HG02798 (cell line): ENCODE measurements around the gene COX6B2.
A peak's percentile ranks its signal among the peaks of the same experiment; 100 is the strongest.

Experiments used
- ATAC-seq: cut with Tn5 transposase; IDR thresholded peaks from one replicate; pipeline ENCODE4 v1.9.1; 2021; ENCODE audit warnings: mild to moderate bottlenecking; ENCODE audit not compliant: unreplicated experiment, poor library complexity

The COX6B2 gene

GRCh38 chr19:55315956-55316525, 38.5 kb downstream of the COX6B2 start:
- no peak for ATAC-seq

- ATAC-seq: no peak
These were observed 40.1 kb downstream of the COX6B2 start for GRCh38 chr19:55314396-55314795.

GRCh38 chr19:55312621-55313512, 41.7 kb downstream of the COX6B2 start:
- no peak for ATAC-seq

GRCh38 chr19:55311797-55312196, 42.7 kb downstream of the COX6B2 start:
- no peak for ATAC-seq

GRCh38 chr19:55311397-55311796, 43.1 kb downstream of the COX6B2 start:
- ATAC-seq: no peak

GRCh38 chr19:55310498-55310897, 44.0 kb downstream of the COX6B2 start:
- ATAC-seq: no peak

GRCh38 chr19:55309448-55309847, 45.1 kb downstream of the COX6B2 start:
- ATAC-seq: no peak

- ATAC-seq: no peak
These were observed 46.2 kb downstream of the COX6B2 start for GRCh38 chr19:55308281-55308680.

- no peak for ATAC-seq
These were observed 47.8 kb downstream of the COX6B2 start for GRCh38 chr19:55306712-55307111.

GRCh38 chr19:55305983-55306562, 48.4 kb downstream of the COX6B2 start:
- ATAC-seq: no peak

- no peak for ATAC-seq
These were observed 49.0 kb downstream of the COX6B2 start for GRCh38 chr19:55305491-55305890.

GRCh38 chr19:55304980-55305379, 49.5 kb downstream of the COX6B2 start:
- ATAC-seq: no peak

- no peak for ATAC-seq
These were observed 50.1 kb downstream of the COX6B2 start for GRCh38 chr19:55304279-55304978.

- ATAC-seq: no peak
These were observed 51.0 kb downstream of the COX6B2 start for GRCh38 chr19:55303477-55303876.

- ATAC-seq: no peak
These were observed 52.2 kb downstream of the COX6B2 start for GRCh38 chr19:55302318-55302703.

- ATAC-seq: peak; percentile 85
These were observed 52.8 kb downstream of the COX6B2 start for GRCh38 chr19:55301459-55302317.

- ATAC-seq: no peak
These were observed 53.5 kb downstream of the COX6B2 start for GRCh38 chr19:55300886-55301458.

GRCh38 chr19:55299991-55300390, 54.5 kb downstream of the COX6B2 start:
- no peak for ATAC-seq
